Esophagus (tissue), 2 donors: ENCODE results near the gene NECTIN2. TPM values are rescaled to one million over a fixed set of nuclear protein-coding genes. Genes with fewer than 3 reads are reported as not detected.

Experiments used
- H3K27ac ChIP-seq, 2 donors: one replicate each; pipeline ENCODE4 v1.5.1; 2013; ENCODE audit warnings: low read depth in 2 of 2, mild to moderate bottlenecking in 2 of 2, inconsistent platforms in 1 of 2, low read length in 1 of 2, moderate library complexity in 1 of 2
- H3K27me3 ChIP-seq, 2 donors: one replicate each; pipeline ENCODE4 v1.6.1; 2013; ENCODE audit warnings: low read length in 2 of 2, control low read depth in 1 of 2, mild to moderate bottlenecking in 1 of 2; ENCODE audit not compliant: insufficient read depth in 2 of 2, control insufficient read depth in 1 of 2
- H3K36me3 ChIP-seq, 2 donors: one replicate each; pipeline ENCODE4 v1.6.1; 2013; ENCODE audit warnings: low read length in 1 of 2; ENCODE audit not compliant: control insufficient read depth in 2 of 2, insufficient read depth in 2 of 2
- H3K4me1 ChIP-seq, 2 donors: one replicate each; pipeline ENCODE4 v1.6.1; 2013; ENCODE audit warnings: low read length in 1 of 2; ENCODE audit not compliant: control insufficient read depth in 2 of 2, insufficient read depth in 2 of 2
- H3K4me3 ChIP-seq, 2 donors: one replicate each; pipeline ENCODE4 v1.5.1; 2013; ENCODE audit warnings: low read length in 2 of 2, mild to moderate bottlenecking in 2 of 2, low read depth in 1 of 2, moderate library complexity in 1 of 2
- H3K9me3 ChIP-seq, 2 donors: one replicate each; pipeline ENCODE4 v1.6.1; 2013; ENCODE audit warnings: mild to moderate bottlenecking in 2 of 2, low read depth in 1 of 2, low read length in 1 of 2, moderate library complexity in 1 of 2; ENCODE audit not compliant: control insufficient read depth in 2 of 2, insufficient read depth in 1 of 2
- WGBS, 2 donors: extraction: QIAGEN DNeasy Blood & Tissue Kit; methylation state at CpG; one replicate each; pipeline ENCODE4 v1.1.7; 2013; 5-methylcytosine and 5-hydroxymethylcytosine counted together
- polyA plus RNA-seq, 2 donors: library from polyadenylated mRNA; stranded (reverse); fragments of 200-250 nt; gene quantifications; one replicate each; pipeline ENCODE4 v1.2.3, GENCODE V29; 2013
- donor health status: healthy with polysubstance abuse.
- donor health status: Bipolar disorder and iron deficiency.

The NECTIN2 gene
- polyA plus RNA-seq, 2 donors, result 58.7 to 60.9 TPM

- Histone ChIP-seq H3K27ac (peak overlapping the region; percentile 98 to 100), H3K4me3 (peak overlapping the region; percentile 52 to 56), H3K9me3 (no peaks in the 10 kb centered on the region), H3K27me3 (no peaks in the 10 kb centered on the region), H3K4me1 (peaks cover 2 to 18% of the 10 kb centered on the region in 2 donors), H3K36me3 (peaks cover 4 to 27% of the 10 kb centered on the region in 2 donors)
- WGBS, 2 donors, result 0% methylated on average over 40 of the region's 40 CpGs
Observed at GRCh38 chr19:44890366-44891015, 44.4 kb downstream of the NECTIN2 start.

- H3K4me1 ChIP-seq, result peaks cover 2 to 18% of the 10 kb centered on the region in 2 donors
- H3K9me3 ChIP-seq, result no peaks in the 10 kb centered on the region
- H3K27ac ChIP-seq, result peak within 1 kb of the TSS; percentile 98 to 100
- peaks cover 6 to 34% of the 10 kb centered on the region in 2 donors for H3K36me3 ChIP-seq
- peak within 1 kb of the TSS; percentile 64 to 89 for H3K4me3 ChIP-seq
- 0% methylated on average over 68 to 81 of the region's 81 CpGs for WGBS, 2 donors
- H3K27me3 ChIP-seq, result no peaks in the 10 kb centered on the region
Observed at GRCh38 chr19:44891016-44891882, 45.2 kb downstream of the NECTIN2 start, which contains the start of gene TOMM40. TOMM40 (plus strand) TSS chr19:44891254; CDS start chr19:44891416, 162 bp downstream.

GRCh38 chr19:44892932-44893331 is 46.8 kb downstream of the NECTIN2 start:
- no peak overlapping the region for H3K4me3 ChIP-seq
- peaks cover 12 to 46% of the 10 kb centered on the region in 2 donors for H3K36me3 ChIP-seq
- peaks cover 2 to 18% of the 10 kb centered on the region in 2 donors for H3K4me1 ChIP-seq
- no peaks in the 10 kb centered on the region for H3K27me3 ChIP-seq
- H3K9me3 ChIP-seq, result no peaks in the 10 kb centered on the region
- H3K27ac ChIP-seq, result no peak overlapping the region
- WGBS, 2 donors, result 91 to 92% methylated on average over 7 of the region's 7 CpGs

- 90% methylated on average over 18 of the region's 18 CpGs for WGBS, 2 donors
- peaks cover 15 to 49% of the 10 kb centered on the region in 2 donors for H3K36me3 ChIP-seq
- H3K4me3 ChIP-seq, result no peak overlapping the region
- no peaks in the 10 kb centered on the region for H3K9me3 ChIP-seq
- no peak overlapping the region for H3K27ac ChIP-seq
- H3K4me1 ChIP-seq, result peaks cover 2 to 18% of the 10 kb centered on the region in 2 donors
- H3K27me3 ChIP-seq, result no peaks in the 10 kb centered on the region
Observed at GRCh38 chr19:44893332-44894051, 47.4 kb downstream of the NECTIN2 start.

- peaks cover 15 to 49% of the 10 kb centered on the region in 2 donors for H3K36me3 ChIP-seq
- H3K4me3 ChIP-seq, result no peak overlapping the region
- 90 to 93% methylated on average over 6 of the region's 6 CpGs for WGBS, 2 donors
Observed at GRCh38 chr19:44894052-44894400, 47.9 kb downstream of the NECTIN2 start.

GRCh38 chr19:44894946-44895345 is 48.8 kb downstream of the NECTIN2 start:
- Histone ChIP-seq H3K36me3 (peaks cover 16 to 51% of the 10 kb centered on the region in 2 donors), H3K4me3 (no peak overlapping the region), H3K9me3 (no peaks in the 10 kb centered on the region), H3K4me1 (peaks cover 0 to 13% of the 10 kb centered on the region in 2 donors), H3K27ac (no peak overlapping the region), H3K27me3 (no peaks in the 10 kb centered on the region)
- 77 to 84% methylated on average over 9 of the region's 9 CpGs for WGBS, 2 donors

More at GRCh38 chr19:44894052-44894400, 47.9 kb downstream of the NECTIN2 start:
- Histone ChIP-seq H3K9me3 (no peaks in the 10 kb centered on the region), H3K27me3 (no peaks in the 10 kb centered on the region), H3K27ac (no peak overlapping the region), H3K4me1 (peaks cover 2 to 18% of the 10 kb centered on the region in 2 donors)

GRCh38 chr19:44897835-44898234 is 51.7 kb downstream of the NECTIN2 start:
- 88 to 91% methylated on average over 8 of the region's 8 CpGs for WGBS, 2 donors

GRCh38 chr19:44900328-44901244 is 54.5 kb downstream of the NECTIN2 start:
- H3K4me1 ChIP-seq, result peaks cover 0 to 3% of the 10 kb centered on the region in 2 donors
- H3K4me3 ChIP-seq, result no peak overlapping the region
- H3K27ac ChIP-seq, result no peak overlapping the region
- H3K27me3 ChIP-seq, result peaks cover 0 to 3% of the 10 kb centered on the region in 2 donors
- no peaks in the 10 kb centered on the region for H3K9me3 ChIP-seq
- peaks cover 20 to 45% of the 10 kb centered on the region in 2 donors for H3K36me3 ChIP-seq
- WGBS, 2 donors, result 91 to 93% methylated on average over 19 of the region's 19 CpGs

More at GRCh38 chr19:44897835-44898234, 51.7 kb downstream of the NECTIN2 start:
- no peak overlapping the region for H3K4me3 ChIP-seq
- no peak overlapping the region for H3K27ac ChIP-seq
- no peaks in the 10 kb centered on the region for H3K27me3 ChIP-seq
- H3K36me3 ChIP-seq, result peaks cover 24 to 65% of the 10 kb centered on the region in 2 donors
- H3K9me3 ChIP-seq, result no peaks in the 10 kb centered on the region
- peaks cover 0 to 2% of the 10 kb centered on the region in 2 donors for H3K4me1 ChIP-seq
